Transverse colon (tissue), 4 donors: ENCODE measurements around the gene COBLL1.

Source experiments
- CTCF ChIP-seq, 5 experiments: fragments of 200-600 bp in 3 of 5; fragments of 450-650 bp in 2 of 5; sonication (generic) in 3 of 5; IDR thresholded peaks; 1 replicate in 2 of 5; 2 replicates in 3 of 5; pipeline ENCODE4 v1.5.1; 2016 to 2017; ENCODE audit warnings: antibody characterized with exemption in 5 of 5, inconsistent platforms in 3 of 5, mild to moderate bottlenecking in 2 of 5, moderate library complexity in 1 of 5
- EP300 ChIP-seq: sonication (generic); formaldehyde crosslinking; IDR thresholded peaks from one replicate; pipeline ENCODE4 v1.6.1; 2017; ENCODE audit warnings: antibody characterized with exemption, low read depth
- POLR2A ChIP-seq: fragments of 450-650 bp; IDR thresholded peaks from one replicate; pipeline ENCODE4 v1.6.1; 2016; ENCODE audit warnings: antibody characterized with exemption, mild to moderate bottlenecking, moderate library complexity
- POLR2AphosphoS5 ChIP-seq, 3 donors: sonication (generic); formaldehyde crosslinking; IDR thresholded peaks; one replicate each; pipeline ENCODE4 v1.6.1; 2016; ENCODE audit warnings: antibody characterized with exemption in 3 of 3

DNA sequence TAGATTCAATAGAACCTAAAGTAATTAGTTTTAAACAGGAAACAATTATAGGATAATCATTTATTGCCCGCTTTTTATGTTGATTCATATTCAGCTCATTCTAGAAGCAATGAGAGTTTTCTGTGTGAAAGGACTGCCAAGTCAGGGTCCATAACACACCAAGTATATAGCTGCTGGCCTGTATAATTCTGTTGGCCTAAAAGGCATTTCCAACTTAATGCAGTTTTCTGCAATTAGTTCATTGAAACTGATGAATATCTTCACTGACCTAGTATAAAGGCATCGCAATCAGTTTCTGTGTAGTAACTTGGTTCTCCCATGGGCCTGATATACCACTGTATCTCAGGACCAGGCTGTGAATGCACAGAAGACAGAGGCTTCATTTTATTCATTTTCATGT is 151.3 kb downstream of the COBLL1 start:
- no peak for TF ChIP-seq CTCF (IDR thresholded peaks at IDR 0.05)
- TF ChIP-seq POLR2A, result no peak
- TF ChIP-seq POLR2AphosphoS5 (IDR thresholded peaks at IDR 0.05), result no peak
- no peak for TF ChIP-seq EP300
